Gastrocnemius medialis (tissue), 4 donors: Measurements from ENCODE around the gene HSFX1.
"Not testable (repeated sequence)": the region's sequence is repeated elsewhere in the genome, so short reads cannot be mapped to it uniquely, and the experiment has no call there.

Experiments
- CTCF ChIP-seq, 5 experiments: fragments of 450-650 bp in 3 of 5; fragments of 200-600 bp in 2 of 5; sonication (generic) in 2 of 5; IDR thresholded peaks in 4 of 5; conservative IDR thresholded peaks in 1 of 5; 1 replicate in 4 of 5; 2 replicates in 1 of 5; pipeline ENCODE4 v1.5.1; 2016 to 2019; ENCODE audit warnings: antibody characterized with exemption in 5 of 5, mild to moderate bottlenecking in 3 of 5, moderate library complexity in 3 of 5
- POLR2A ChIP-seq, 2 donors: fragments of 450-650 bp; IDR thresholded peaks; one replicate each; pipeline ENCODE4 v1.6.1; 2017; ENCODE audit warnings: antibody characterized with exemption in 2 of 2, mild to moderate bottlenecking in 2 of 2, moderate library complexity in 2 of 2

- TF ChIP-seq POLR2A (IDR thresholded peaks at IDR 0.05); CTCF (IDR thresholded peaks at IDR 0.05 in 4 of 5, conservative IDR thresholded peaks at IDR 0.05 in 1 of 5): not testable (repeated sequence)
Measured at GRCh38 chrX:149795531-149795930, 21.7 kb downstream of the HSFX1 start.
